ENCODE data around the gene ASTE1. TPM values are rescaled to one million over a fixed set of nuclear protein-coding genes. Genes with fewer than 3 reads are reported as not detected.

Gene ASTE1
- total RNA-seq, 1 experiment from 2014 or later, result 9.7 TPM

DNA sequence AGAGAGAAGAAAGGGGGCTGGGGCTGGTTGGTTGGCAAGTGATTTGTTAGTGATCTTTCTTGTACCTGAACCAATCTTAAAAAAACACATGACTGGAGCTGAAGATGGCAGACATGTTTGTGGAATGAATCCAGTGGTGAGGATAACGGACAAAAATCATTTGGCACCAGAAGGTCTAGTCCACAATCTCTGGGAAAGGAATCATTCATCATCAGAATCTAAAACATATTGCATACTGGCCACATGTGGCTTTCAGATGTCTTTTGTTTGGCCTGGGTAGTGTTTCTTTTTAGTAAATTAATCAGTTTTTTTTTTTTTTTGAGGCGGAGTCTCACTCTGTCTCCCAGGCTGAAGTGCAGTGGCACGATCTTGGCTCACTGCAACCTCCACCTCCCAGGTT, 5.0 kb upstream of the ASTE1 start:
- Histone ChIP-seq H3T11ph (ENCODE audit: low read length) (no peak overlapping the region), H3K14ac (ENCODE audit: insufficient read depth, low read length) (no peak overlapping the region), H2AFZ (ENCODE audit: low read length) (no peak overlapping the region), H2BK5ac (ENCODE audit: insufficient read length, low read length) (no peak overlapping the region), H2BK15ac (ENCODE audit: low read depth, low read length) (no peak overlapping the region), H3K4me1 (ENCODE audit: insufficient read depth, low read length) (no peaks in the 10 kb centered on the region), H3K18ac (ENCODE audit: insufficient read length, low read depth, low read length) (no peak overlapping the region), H4K5ac (ENCODE audit: insufficient read length, low read depth, low read length) (no peak overlapping the region), H4K91ac (ENCODE audit: insufficient read length, low read depth, low read length) (no peak overlapping the region), H2BK20ac (ENCODE audit: low read depth, low read length, poor library complexity, severe bottlenecking) (no peak overlapping the region), H2BK120ac (ENCODE audit: low read depth, low read length, poor library complexity, severe bottlenecking) (no peak overlapping the region), H3K23me2 (ENCODE audit: insufficient read length, low read depth, low read length, poor library complexity, severe bottlenecking) (no peaks in the 10 kb centered on the region), H4K20me1 (ENCODE audit: control insufficient read depth, insufficient read depth, insufficient read length) (no peaks in the 10 kb centered on the region), H3K56ac (ENCODE audit: insufficient read length, low read depth, low read length) (no peak overlapping the region), H3K23ac (ENCODE audit: insufficient read length, low read depth, low read length) (no peak overlapping the region), H3K79me2 (ENCODE audit: insufficient read depth, low read length) (no peaks in the 10 kb centered on the region), H3K4ac (ENCODE audit: low read depth, low read length) (no peak overlapping the region), H3K9me3 (ENCODE audit: control insufficient read depth, low read depth, low read length) (no peaks in the 10 kb centered on the region), H3K9ac (ENCODE audit: extremely low read depth, insufficient read length, low read length) (no peak overlapping the region), H3K27ac (ENCODE audit: insufficient read length, low read depth, low read length) (no peak overlapping the region), H2AK5ac (ENCODE audit: insufficient read length, low read length) (no peak overlapping the region), H3K4me2 (ENCODE audit: insufficient read depth, insufficient read length, low read length) (no peak overlapping the region), H4K8ac (replicated peaks; ENCODE audit: insufficient read length, low read depth, low read length) (no peak overlapping the region), H2BK12ac (ENCODE audit: insufficient read length, low read depth, low read length) (no peak overlapping the region), H3K79me1 (ENCODE audit: insufficient read depth, low read depth, low read length, poor library complexity, severe bottlenecking) (no peaks in the 10 kb centered on the region), H3K27me3 (ENCODE audit: insufficient read depth, low read length) (no peaks in the 10 kb centered on the region)
- H3K4me3 Mint-ChIP-seq, result no peak overlapping the region
- TF ChIP-seq, protein P1, sequence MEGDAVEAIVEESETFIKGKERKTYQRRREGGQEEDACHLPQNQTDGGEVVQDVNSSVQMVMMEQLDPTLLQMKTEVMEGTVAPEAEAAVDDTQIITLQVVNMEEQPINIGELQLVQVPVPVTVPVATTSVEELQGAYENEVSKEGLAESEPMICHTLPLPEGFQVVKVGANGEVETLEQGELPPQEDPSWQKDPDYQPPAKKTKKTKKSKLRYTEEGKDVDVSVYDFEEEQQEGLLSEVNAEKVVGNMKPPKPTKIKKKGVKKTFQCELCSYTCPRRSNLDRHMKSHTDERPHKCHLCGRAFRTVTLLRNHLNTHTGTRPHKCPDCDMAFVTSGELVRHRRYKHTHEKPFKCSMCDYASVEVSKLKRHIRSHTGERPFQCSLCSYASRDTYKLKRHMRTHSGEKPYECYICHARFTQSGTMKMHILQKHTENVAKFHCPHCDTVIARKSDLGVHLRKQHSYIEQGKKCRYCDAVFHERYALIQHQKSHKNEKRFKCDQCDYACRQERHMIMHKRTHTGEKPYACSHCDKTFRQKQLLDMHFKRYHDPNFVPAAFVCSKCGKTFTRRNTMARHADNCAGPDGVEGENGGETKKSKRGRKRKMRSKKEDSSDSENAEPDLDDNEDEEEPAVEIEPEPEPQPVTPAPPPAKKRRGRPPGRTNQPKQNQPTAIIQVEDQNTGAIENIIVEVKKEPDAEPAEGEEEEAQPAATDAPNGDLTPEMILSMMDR (conservative IDR thresholded peaks at IDR 0.05), result no peak
- no peaks in the 10 kb centered on the region; a peak in 2 of 7 replicates for H3K36me3 Mint-ChIP-seq (ENCODE audit: insufficient read depth in 1 of 3, low read depth in 3 of 3)
- H3K27ac Mint-ChIP-seq, result no peak overlapping the region
- no CpG with 5 or more reads among the region's 3 CpGs for WGBS (ENCODE audit: extremely low coverage, insufficient read length, low lambda C conversion rate)
- no peak for DNase-seq
- no peaks in the 10 kb centered on the region for H3K9me3 Mint-ChIP-seq
- peaks cover 5 to 6% of the 10 kb centered on the region in 2 experiments; a peak in 3 of 4 replicates for H3K4me1 Mint-ChIP-seq
- no peaks in the 10 kb centered on the region for H3K27me3 Mint-ChIP-seq (ENCODE audit: low read depth)
